ENCODE measurements around the gene SHISA9.

The SHISA9 gene

DNA sequence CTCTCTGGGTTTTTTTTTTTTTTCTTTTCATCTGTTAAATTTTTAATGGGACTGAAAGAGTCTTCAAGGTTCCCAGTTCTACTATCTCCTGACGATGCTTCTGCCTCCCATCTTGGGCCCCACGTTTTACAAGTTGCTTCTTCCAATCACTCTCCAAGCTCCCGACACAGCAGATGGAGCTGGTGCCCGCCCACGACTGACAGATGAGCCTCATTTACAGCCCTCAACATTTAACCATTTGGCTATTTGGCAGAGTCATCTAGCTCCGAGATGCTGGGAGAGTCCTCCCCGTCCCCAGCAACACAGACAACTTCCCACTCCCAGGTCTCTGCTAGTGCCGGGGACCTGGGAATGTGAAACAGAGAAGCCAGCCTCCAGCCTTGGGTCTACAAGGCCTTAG, 276.9 kb downstream of the SHISA9 start:
- no peak for DNase-seq (ENCODE audit: low read depth in 2 of 2)

DNA sequence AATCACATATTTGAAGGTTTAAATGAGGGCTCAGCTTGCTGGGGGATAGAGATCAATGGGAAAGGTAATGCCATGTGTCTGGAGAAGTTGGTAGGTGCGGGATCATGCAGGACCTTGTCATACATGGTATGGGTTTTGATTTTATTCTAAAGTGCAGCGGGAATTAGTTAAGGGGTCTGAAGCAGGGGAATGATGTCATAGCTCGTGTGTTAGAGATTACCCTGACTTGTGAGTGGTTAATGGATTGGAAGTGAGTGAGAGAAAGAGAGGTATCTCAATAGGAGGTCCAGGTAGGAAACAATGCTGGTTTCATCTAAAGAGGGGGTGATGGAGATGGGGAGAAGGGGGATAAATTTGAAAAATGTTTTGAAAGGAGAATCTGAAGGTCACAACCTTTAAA, 280.0 kb downstream of the SHISA9 start:
- no peak for DNase-seq (ENCODE audit: low read depth in 2 of 2)

DNA sequence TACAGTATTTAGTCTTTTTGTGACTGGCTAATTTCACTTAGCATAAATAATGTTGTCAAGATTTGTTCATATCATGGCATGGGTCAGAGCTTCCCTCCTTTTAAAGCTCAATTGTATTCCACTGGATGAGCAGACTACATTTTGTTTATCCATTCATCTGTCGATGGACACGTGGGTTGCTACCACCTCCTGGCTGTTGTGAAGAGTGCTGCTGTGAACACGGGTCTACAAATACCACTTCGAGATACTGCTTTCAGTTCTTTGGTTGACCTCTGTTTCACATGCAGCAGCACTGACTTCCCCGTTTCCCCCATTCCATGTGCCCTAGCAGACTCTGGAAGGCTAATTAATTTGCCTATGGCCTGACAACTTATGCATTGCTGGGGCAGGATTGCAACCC, 285.4 kb downstream of the SHISA9 start:
- no peak for DNase-seq (ENCODE audit: low read depth in 2 of 2)

DNA sequence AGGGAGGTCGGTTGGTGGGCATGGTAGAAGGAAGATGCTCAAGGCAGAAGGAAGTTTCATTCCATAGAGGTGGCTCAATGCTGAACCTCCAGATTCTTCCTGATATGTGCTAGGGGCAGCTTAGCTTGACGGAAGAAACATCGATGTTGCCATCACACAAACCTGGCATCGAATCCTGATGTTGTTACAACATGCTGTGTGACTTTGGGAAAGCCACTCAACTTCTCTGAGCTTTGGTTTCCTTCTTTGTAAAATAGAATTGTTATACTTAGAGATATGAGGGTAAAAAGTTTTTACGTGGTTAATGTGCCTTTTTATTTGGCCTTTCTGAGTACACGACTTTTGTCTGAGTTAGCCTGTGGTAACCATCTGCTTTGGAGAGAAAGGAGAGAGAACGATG, 287.9 kb downstream of the SHISA9 start:
- no peak for DNase-seq (ENCODE audit: low read depth in 2 of 2)

DNA sequence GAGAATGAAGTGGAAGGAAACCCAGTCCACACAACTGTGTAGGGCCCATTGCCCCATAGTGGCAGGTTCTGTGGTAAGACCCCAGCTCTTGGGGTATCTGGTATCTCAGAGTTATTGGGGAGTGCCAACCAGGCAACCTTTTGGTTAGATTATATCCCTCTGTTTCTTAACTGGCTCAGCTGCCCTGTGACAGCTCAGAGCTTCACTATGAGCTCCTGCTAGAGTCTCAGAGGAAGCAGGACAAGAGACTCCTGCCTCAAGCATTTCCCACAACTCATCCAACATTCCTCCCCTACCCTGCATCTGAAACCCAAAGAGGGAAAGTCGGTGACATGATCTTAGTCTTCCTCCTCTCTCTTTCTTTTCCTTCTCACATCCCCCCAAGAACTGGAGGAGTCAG, 292.3 kb downstream of the SHISA9 start:
- DNase-seq (ENCODE audit: low read depth in 2 of 2), result no peak

DNA sequence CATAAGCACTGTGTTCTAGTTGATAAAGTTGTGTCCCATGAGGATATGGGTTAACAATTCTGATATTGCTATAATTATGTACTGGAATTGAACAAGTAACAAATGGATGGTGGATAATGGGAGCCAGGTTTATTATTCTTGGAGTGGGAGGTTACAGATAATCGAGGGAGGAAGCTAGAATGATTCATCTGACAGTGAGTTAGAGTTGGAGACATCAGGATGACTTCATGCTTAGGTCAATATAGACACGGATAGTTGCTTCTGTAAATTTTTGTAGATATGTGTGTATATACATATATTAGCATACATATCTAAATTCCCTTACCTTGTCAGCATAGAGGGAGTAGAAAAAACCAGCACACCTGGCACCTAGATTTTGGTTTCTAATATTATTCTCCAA, 293.4 kb downstream of the SHISA9 start:
- no peak for DNase-seq (ENCODE audit: low read depth in 2 of 2)

DNA sequence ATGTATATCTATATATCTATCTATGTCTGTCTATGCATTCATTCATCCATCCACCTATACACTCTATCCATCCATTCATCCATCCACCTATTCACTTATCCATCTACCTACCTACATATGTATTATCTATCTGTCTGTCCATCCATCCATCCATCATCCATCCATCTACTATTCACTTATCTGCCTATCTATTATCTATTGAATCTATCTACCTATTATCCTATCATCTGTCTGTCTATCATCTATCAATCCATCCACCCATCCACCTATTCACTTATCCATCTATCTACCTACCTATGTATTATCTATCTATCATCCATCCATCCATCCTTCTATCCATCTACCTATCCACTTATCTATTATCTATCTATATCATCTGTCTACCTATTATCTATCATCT, 302.3 kb downstream of the SHISA9 start:
- no peak for DNase-seq (ENCODE audit: low read depth in 2 of 2)

DNA sequence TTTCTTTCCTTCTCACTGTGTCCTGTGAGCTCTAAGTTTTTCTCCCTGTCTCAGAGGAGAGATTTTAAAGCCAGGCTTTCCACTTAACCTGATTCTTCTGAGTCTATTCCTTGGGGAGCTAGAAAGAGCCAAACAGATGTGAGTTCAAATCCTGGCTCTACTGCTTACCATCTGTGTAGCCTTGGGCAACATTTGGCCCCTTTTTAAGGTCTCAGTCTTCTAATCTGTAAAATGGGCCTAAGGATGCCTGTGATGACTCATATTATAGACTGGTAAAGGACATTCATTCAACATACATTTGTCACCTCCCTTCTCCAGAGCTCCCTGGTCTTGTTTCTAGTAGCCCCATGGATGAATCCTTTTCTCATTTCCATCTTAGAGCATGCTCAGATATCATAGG, 304.0 kb downstream of the SHISA9 start:
- no peak for DNase-seq (ENCODE audit: low read depth in 2 of 2)

DNA sequence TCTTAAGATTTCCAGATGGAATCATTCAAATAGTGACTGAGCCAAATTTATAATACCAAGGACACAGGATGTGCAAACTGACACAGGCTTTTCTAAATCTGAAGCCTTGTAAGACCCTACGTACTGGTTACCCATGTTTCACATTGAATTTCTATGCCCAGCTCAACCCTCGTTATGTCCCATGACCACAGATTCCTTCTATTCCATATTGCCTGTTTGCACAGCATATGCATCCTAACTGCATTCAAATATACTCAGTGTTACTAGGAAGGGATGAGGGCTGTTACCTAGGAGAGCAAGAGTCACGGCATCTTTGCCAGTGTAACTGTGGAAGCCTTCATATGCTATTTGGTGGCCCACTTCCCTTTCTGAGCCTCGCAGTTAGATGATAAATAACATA, 305.2 kb downstream of the SHISA9 start:
- DNase-seq (ENCODE audit: low read depth in 2 of 2), result no peak

DNA sequence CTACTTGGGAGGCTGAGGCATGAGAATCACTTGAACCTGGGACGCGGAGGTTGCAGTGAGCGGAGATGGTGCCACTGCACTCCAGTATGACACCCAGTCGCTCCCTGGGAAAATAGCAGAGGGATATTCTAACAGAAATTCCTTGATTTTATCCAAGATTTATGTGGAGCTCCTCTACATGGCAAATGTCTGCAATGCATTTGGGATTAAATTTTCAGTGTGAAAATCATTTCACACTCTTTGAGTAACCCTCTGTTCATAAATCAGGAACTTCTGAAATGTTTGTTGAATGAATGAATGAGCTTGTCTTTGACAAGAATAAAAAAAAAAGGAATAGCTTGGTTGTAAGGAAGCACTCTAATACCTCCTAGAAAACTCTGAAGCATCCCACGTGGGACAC, 305.8 kb downstream of the SHISA9 start:
- DNase-seq (ENCODE audit: low read depth in 2 of 2), result no peak

DNA sequence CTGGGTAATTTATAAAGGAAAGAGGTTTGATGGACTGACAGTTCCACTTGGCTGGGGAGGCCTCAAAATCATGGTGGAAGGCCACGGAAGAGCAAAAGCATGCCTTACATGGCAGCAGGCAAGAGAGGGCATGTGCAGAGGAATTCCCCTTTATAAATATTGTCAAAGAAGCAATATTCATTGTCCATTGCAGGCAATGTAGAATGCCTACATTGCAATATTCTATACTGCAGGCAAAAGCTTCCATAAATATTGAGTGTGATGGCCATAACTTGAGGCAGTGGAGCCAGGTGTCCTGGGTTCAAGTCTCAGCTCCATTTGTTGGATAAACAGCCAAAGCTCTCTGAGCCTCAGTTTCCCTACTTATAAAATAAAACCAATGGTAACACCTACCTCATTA, 322.3 kb downstream of the SHISA9 start:
- DNase-seq (ENCODE audit: low read depth in 2 of 2), result no peak

DNA sequence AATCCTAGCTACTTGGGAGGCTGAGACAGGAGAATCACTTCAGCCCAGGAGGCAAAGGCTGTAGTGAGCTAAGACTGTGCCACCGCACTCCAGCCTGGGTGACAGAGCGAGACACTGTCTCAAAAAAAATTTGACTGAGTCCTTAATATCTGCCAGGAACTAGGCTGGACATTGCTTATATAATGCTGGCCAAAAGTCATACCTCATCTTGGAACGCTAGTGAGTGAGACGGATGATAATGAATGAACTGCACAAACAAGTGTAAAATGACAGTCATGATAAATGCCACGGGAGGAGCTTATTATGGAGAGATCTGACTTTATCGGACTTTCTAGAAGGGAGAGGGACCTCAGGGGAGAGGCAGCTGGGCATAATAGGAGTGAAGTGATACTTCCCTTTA, 327.6 kb downstream of the SHISA9 start:
- DNase-seq (ENCODE audit: low read depth in 2 of 2), result no peak

DNA sequence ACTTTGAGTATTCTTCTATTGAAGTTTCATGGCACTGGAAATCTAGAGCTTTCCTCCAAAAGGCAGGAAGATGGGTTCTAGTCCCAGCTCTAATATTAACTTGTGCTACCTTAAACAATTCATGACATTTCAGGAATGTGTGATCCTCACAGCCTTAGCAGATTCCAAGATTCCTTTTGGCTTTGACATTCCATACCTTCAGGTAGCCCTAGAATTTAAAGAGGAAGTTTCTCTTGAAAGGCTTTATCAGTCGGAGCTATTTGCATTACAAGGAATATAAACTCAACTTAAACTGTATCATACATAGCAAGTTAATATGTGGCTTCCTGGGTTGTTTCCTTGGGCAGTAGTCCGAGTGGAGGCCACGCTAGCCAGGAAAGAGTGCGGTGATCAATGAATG, 330.0 kb downstream of the SHISA9 start:
- no peak for DNase-seq (ENCODE audit: low read depth in 2 of 2)

DNA sequence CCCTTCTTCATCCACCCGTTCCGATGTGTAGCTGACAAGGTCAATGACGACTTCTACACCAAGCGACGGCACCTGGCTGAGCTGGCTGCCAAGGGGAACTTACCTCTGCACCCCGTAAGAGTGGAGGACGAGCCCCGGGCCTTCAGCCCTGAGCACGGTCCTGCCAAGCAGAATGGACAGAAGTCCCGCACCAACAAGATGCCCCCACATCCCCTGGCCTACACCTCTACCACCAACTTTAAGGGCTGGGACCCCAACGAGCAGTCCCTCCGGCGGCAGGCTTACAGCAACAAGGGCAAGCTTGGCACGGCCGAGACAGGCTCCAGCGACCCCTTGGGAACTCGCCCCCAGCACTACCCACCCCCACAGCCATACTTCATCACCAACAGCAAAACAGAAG, 333.6 kb downstream of the SHISA9 start:
- DNase-seq (ENCODE audit: low read depth in 2 of 2), result no peak

DNA sequence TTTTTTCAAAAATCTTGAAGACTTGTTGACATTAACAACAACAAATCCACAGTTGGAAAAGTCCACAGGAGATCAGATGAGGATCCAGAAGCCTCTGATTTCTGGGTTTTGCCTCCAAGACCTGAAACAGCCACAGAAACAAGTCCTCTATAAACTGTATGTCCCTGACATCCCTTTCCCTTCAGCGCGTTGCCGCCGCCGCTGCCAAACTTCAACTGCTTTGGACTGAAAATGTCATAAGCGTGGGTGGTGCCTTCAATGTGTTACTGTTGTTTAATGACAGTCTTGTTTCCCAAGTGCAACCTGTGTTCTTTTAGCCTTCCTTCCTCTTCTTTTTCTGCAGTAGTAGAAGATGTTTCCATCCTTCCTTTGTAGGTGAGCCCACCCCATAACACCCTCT, 334.9 kb downstream of the SHISA9 start:
- no peak for DNase-seq (ENCODE audit: low read depth in 2 of 2)

DNA sequence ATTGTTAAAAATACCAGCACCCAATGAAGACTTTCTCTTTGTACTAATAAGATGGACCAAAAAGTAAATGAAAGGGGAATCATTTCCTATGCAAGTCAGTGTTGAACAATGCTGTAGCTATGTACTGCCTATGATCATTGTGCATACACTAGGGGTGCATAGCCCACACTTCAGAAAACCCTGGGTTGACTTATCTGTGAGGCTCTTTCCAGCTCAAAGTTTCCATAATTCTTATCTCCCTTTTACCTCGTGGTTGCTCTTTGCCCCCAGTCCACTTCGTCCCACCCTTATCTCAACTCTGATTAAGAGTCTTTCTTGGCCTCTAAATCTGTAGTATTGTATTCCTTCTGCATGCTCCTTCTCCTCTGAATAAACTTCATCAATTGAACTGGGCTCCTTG, 336.8 kb downstream of the SHISA9 start:
- no peak for DNase-seq (ENCODE audit: low read depth in 2 of 2)

DNA sequence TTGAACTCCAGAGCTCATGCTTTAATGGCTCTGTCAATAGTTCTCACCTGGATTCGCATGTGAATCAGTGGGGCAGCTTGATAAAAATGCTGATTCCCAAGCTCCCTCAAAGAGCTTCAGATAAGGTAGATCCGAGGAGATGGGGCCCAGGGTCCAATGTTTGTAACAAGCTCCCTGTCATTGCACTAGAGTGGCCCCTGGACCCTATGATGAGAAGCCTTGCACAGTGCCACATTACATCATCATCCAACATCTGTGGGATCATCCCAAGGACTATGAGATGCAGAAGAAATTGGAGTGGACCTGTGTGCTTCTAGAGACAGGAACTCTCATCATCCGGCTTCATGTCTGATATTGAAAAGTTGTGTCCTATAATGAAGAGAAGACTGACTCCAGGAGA, 340.8 kb downstream of the SHISA9 start:
- DNase-seq (ENCODE audit: low read depth in 2 of 2), result no peak

DNA sequence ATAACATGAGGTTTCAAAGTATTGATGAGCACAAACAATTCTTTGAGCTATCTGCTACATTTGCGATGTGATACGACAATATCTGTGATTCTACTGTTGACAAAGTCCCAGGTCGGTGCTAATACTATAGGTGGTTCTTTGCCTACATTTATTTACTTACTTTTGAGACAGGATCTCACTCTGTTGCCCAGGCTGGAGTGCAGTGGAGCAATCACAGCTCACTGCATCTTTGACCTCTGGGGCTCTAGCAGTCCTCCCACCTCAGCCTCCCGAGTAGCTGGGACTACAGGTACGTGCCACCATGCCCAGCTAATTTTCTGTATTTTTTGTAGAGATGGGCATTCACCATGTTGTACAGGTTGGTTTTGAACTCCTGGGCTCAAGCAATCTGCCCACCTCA, 343.4 kb downstream of the SHISA9 start:
- no peak for DNase-seq (ENCODE audit: low read depth in 2 of 2)

DNA sequence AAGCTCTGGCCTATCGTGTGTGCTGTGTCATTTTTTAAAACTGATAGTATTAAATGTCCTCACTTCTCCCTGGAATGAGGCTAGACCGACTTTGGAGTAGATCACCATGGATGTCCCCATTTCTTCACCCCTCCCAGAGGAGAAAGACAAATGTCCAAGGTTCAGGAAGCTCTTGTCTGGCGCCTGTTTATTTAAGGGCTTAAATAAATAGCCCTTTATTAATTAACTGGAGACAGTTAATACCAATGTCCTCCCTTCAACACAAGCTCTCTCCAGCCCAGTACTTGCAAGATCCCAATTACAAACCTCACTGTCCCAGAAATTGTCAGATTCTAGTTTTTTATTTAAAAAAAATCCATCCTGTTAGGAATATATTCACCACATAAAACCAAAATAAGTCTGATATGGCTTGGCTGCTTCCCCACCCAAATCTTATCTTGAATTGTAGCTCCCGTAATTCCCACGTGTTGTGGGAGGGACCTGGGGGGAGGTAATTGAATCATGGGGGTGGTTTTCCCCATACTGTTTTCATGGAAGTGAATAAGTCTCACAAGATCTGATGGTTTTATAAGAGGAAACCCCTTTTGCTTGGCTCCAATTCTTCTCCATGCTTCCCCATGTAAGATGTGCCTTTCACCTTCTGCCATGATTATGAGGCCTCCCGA, 344.4 kb downstream of the SHISA9 start:
- no peak for DNase-seq (ENCODE audit: low read depth in 2 of 2)

DNA sequence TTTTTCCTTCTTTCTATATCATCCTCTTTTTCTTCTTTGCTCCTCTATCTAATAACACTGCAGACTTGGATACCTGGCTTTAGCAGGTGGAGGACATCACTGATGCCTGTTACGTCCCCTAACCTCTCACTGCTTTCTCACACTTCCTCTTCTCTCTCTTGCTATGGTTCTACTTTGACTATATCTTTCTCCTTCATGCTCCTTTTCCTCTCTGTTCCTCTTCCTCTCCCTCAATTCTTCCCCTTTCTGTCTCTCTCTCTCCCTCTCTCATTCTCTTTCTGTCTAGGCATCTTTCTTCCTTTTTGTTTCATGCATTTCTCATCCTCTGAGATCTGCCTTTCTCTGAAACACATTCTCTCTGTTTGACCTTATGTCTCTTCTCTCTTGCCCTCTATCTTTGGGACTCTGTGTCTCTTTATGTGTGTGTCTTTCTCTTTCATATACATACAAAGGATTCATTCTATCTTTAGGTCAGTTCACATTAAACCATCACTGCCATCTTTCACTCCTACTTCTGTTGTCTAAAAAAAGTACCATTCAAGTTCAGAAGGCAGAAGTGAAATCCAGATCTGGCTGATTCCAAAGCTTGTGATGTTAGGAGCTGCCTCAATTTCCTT, 353.7 kb downstream of the SHISA9 start:
- no peak for DNase-seq (ENCODE audit: low read depth in 2 of 2)

DNA sequence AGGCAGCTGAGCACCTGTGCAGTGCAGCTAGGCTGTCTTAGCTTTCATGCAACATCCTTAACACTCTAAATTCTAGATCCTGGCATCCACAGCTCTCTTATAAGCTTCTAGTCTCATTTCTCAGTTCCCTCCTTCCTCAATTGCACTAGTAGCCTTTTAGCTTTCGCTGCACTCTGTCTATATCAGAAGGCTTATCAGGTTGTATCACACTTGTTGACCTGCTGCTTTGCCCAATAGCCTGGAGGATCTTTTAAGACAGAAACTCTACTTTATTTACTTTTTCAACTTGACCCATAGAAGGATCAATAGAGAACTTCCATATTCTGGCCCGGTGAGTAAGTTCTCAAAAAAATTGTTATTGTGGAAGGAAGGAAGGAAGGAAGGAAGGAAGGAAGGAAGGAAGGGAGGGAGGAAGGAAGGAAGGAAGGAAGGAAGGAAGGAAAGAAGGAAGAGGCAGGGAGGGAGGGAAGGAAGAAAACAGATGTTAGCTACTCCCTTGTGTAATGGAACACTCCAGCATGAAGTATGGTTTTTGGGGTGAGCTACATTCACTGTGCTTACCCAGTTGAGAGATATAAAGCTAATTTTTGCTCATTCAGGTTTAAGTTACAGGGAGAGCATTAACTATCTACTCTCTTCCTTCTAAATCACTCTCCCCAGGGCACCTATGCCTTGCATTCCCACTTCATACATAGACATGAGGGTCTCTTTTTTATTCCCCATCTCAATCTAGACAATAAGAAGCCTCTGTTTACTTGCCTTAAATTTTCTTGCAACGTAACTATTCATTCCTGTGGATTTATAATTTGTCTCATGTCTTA, 361.1 kb downstream of the SHISA9 start:
- no peak for DNase-seq (ENCODE audit: low read depth in 2 of 2)

DNA sequence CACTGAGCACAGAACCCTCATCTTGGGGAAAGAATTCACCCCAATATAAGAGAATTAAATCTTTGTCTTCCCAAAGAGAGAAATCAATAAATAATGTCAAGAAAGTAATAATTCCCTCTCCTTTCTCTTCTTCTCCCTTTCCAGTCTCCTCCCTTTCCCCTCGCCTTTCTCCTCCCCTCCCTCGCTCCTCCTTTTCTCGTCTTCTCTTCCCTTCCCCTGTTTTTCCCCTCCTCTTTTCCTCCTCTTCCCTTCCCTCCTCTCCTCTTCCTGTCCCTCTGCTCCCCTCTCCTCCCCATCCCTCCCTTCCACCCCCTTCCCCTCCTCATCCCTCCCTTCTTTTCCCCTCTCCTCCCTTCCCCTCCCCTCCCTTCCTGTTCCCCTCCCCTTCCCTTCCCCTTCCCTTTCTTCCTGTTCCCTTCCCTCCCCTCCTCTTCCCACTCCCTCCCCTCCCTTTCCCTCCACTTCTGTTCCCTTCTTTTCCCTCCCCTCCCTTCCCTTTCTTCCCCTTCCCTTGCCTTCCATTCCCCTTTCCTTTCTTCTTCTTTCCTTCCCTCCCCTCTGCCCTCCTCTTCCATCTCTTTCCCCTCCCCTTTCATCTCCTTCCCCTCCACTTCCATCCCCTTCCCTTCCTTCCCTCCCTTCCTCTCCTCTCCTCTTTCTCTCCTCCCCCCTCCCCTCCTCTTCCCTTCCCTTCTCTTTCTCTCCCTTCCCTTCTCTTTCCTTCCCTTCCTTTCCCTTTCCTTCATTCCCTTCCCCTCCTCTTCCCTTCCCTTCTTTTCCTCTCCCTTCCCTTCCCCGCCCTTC, 363.6 kb downstream of the SHISA9 start:
- no peak for DNase-seq (ENCODE audit: low read depth in 2 of 2)
